Activated naive CD4-positive, alpha-beta T cell (primary cell): ENCODE data around the gene RASA1.
"Not testable (repeated sequence)": the region's sequence is repeated elsewhere in the genome, so short reads cannot be mapped to it uniquely, and the experiment has no call there.

Experiments used
- DNase-seq, 4 experiments: peaks; one replicate each; lab custom pipeline; 2025; lab: John Stamatoyannopoulos, UW

The RASA1 gene

DNA sequence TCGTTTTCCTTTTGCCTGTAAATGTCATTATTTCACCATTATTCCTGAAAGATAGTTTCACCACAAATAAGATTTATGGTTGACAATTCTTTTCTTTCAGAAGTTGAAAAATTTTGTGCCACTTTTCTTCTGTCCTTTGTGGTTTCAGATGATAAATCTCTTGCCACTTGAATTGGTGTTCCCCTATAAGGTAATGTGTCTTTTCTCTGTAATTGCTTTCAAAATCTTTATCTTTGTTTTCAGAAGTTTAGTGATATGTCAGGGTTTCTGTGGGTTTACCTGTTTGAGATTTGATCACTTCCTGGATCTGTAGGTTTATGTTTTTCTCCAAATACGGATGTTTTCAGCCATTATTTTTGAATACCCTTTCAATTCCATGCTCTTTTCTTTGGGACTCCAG is 14.6 kb downstream of the RASA1 start:
- DNase-seq = no peak

DNA sequence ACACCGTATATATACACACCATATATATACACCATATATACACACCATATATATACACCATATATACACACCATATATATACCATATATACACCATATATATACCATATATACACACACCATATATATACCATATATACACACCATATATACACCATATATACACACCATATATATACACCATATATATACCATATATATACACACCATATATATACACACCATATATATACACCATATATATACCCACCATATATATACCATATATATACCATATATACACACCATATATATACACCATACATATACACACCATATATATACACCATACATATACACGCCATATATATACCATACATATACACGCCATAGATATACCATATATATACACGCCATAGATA is 19.6 kb downstream of the RASA1 start:
- not testable (repeated sequence) for DNase-seq

DNA sequence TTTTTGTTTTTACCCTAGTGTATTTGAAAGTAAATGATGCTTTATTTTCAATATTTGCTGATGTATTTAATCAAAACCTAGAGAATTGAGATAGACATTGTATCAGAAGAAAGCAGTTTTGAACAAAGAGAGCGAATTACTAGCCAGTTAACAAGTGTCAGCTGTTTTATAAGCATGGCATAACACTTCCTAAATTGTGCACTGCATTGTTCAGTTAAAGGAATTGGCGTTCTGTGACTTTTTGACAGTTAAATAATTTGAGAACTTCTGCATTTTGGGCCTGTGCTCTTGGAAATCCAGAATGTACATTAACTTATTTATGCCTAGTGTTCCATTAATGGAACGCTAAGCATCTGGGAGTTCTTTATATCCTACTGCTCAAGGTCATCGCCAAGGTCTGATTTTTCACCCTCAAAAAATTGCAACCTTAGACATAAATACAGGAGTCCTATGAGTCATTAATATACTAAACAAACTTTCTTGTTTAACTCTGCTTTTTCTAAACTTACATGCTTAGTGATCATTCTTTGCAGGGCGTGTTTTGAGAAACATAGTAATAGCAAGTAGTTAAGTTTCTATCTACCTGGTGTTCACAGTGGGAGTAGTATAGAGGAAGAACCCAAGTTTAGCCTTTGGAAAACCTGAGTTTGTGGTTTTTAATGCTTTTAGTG is 31.1 kb downstream of the RASA1 start:
- no peak for DNase-seq

DNA sequence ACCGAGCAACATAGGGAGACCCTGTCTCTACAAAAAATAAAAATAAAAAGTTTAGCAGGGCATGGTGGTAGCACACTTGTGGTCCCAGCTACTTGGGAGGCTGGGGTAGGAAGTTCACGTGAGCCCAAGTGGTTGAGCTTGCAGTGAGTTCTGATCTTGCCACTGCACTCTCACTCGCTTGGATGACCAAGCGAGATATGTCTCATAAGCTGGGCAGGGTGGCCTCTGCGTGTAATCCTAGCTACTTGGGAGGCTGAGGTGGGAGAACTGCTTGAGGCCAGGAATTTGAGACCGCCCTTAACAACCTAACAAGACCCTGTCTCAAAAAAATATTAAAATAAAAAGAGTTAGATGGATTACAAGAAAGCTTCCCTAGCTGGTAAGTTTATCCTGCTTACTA is 32.5 kb downstream of the RASA1 start:
- DNase-seq = no peak

DNA sequence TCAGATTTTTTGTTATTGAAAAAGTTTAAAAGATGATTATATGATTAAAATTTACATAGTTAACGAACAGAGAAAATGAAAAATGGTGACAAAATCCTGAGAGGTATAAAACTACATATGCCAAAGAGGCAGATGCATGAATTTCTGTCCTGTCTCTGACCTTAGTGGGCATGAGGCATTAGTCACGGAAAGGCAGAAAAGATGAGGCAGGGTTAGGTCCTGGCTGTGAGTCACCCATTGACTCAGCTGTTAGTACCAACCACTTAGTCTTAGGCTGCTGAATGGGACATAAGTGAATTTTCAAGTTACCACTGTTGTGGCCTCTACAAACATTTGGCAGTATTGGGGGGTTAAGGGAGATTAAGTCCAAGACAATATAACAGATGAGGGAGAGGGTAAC is 33.1 kb downstream of the RASA1 start:
- DNase-seq = no peak

DNA sequence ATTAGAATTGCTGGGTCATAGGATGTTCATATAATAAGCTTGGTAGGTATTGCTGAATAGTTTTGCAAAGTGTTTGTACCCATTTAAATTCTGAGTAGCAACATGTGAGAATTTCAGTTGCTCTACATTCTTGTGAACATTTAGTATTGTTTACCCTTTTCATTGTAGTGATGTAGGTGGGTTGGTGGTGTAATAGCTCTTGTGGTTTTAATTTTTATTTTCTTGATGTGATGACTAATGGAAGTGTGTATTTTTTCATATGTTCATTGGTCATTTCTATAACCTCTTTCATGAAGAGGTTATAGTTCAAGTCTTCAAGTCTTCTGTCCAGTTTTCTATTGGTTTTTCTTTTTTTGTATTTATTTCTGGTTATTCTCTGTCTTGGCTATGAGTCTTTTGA is 34.4 kb downstream of the RASA1 start:
- DNase-seq = no peak

DNA sequence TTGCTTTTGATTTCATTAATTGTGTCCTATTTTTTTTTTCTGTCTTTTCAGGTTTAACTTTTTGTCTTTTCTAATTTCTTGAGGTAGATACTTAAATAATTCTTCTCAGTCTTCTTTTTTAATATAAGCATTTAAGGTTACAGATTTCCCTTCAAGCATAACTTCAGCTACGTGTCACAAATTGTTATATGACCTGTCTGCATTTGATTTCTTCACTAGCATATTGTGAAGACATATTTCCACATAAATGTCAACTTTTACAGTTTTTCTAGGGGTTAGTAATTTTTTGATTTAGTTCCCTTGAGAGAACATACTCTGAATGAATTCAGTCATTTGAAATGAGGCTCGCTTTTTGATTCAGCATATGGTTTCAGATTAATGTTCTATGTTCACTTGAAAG is 35.6 kb downstream of the RASA1 start:
- no peak for DNase-seq

DNA sequence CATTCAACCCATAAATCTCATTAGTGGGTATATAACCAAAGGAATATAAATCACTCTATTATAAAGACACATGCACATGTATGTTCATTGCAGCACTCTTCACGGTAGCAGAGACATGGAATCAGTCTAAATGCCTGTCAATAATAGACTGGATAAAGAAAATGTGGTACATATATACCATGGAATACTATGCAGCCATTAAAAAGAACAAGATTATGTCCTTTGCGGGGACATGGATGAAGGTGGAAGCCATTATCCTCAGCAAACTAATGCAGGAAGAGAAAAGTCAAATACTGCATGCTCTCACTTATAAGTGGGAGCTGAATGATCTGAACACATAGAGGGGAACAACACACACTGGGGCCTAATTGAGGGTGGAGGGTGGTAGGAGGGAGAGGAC is 38.4 kb downstream of the RASA1 start:
- not testable (repeated sequence) for DNase-seq

DNA sequence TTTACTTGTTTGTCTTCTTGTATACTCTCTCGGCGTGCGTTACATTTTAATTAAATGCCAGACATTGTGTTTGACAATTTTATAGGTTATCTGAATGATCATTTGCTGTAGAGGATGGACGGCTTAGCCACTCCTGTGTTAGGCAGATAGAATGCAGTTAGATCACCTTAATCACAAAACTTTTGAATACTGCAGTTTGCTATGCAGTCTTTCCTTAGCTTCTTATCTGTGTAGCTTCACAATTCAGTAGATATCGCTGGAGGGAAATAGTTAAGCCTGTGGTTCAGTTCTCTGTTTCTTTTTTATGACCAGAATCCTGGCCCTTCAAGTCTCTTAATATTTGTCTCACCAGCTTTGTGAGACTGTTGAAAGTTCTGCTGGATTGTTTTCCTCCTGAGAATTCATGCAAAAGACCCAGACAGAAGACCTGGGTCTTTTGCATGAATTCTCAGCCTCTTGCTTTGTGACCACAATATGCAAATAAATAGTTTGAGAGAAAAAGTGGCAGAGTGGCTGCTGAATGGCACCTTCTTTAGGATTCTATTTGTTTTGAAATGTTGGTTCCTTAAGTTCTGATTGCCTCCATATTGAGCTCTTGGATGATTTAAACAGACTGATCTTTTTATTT is 40.2 kb downstream of the RASA1 start:
- DNase-seq = no peak

DNA sequence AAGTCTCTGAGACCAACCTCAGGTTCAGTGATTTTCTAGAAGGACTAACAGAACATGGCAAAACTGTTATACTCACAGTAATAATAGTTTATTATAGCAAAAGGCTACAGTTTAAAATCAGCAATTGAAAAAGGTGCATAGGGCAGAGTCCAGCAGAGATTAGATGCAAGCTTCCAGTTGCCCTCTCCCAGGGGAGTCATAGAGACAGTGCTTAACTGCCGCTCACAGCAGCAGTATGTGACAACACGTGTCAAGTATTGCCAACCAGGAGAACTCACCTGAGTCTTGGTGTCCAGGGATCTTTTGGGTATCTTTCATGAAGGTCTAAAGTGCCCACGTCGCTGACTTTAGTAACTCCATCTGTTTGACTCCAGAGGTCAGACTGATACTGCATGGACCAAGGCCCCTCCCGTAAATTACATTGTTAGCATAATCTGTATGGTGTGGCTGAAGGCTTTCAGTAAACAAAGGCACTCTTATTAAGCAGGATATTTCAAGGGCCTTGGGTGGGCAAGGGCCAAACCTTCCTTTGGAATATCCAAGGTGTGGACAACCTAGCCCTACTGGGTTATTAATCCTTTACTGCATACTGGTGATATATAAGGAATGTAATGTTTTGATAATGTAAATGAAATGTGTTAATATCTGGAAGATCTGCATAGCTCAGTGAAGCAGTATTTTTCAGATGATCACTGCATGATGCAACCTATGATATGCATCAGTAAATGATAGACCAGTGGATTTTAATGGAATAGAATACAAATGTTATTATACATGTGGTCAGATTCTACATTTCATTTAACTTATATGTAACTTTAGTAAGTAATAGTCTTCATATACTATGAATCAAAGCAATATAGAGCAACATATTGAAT is 44.0 kb downstream of the RASA1 start:
- DNase-seq = no peak

DNA sequence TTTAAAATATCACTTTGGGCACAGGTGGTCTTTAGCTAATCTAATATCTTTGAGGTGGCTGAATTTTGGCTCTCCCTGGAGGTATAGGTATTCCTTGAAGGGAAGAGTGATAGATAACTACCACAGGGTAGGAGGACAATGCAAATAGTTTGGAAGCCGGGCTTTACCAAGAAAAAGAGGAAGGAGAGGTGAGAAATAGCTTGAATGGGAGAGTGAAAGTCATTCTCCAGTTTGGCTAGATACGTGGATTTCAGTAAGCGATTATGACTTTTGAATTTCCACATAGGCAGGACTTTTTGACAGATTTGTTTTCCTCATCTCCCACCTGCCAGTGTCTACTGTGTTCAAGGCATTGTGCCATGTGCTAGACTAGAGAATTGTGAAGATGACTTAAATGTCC is 45.5 kb downstream of the RASA1 start:
- DNase-seq = no peak

DNA sequence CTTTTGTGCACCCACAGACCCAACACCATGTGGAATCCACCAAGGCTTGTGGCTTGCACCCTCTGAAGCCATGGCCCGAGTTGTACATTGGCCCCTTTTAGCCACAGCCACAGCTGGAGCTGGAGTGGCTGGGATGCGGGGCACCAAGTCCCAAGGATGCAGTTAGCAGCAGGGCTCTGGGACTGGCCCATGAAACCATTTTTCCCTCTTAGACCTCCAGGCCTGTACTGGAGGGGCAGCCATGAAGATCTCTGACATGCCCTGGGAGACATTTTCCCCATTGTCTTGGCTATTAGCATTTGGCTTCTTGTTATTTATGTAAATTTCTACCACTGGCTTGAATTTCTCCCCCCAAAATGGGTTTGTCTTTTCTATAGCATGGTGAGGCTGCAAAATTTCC is 51.8 kb downstream of the RASA1 start:
- DNase-seq = no peak

DNA sequence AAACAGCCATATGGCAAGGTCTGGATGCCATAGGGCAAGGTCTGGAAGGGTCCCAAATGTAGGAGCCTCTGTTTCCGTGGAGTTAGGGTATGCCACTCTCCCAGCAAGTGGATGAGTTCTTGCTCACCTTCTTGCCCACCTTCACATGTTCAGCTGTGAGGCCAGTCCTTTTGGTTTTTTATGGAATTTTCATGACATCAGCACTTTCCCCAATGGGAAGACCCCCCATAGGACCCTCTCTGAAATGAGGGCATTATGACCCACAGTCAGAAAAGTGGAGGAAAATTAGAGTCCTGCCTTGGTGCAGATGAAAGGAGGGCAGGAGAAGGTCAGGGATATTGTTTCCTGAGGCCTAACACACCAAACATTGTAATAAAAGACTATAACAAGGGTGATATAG is 53.9 kb downstream of the RASA1 start:
- DNase-seq = no peak

DNA sequence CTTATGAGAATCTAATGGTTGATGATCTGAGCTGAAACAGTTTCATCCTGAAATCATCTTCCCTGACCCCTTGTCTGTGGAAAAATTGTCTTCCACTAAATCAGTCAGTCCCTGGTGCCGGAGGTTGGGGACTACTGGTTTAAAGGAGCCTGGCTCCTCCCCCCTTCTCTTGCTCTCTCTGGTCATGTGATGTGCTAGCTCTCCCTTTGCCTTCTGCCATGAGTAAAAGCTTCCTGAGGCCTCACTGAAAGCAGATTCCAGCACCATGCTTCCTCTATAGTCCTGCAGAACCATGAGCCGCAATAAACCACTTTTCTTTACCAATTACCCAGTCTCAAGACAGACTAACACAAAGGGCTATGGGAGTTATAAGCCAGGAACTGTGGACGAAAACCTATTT is 54.7 kb downstream of the RASA1 start:
- no peak for DNase-seq

DNA sequence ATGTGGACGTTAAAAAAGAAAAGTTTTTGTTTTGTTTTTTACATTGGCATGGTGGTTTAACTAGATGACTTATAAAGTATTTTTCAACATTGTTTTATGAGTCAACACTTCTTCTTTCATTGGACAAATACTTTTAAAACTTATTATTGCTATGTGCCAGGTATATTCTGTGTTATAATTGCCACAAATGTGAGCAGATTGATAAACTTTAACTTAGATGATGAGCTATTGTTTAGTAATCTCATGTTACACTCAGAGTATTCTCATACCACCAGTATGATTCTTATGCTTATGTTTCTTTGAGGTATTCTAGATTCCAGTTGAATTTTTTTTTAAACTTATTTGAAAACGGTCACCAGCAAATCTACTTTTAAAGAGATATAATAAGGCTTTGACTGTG is 60.3 kb downstream of the RASA1 start:
- no peak for DNase-seq

DNA sequence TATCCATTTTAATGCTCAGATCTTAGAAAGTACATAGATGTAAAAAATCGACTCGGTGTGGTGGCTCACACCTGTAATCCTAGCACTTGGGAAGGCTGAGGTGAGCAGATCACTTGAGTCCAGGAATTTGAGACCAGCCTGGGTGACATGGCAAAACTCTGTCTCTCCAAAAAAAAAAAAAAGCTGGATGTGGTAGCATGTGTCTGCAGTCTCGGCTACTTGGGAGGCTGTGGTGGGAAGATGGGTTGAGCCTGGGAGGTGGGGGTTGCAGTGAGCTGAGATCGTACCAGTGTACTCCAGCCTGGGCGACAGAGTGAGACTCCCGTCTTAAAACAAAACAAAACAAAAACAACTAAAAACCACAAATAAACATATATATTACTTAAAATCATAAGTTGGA is 61.4 kb downstream of the RASA1 start:
- no peak for DNase-seq

DNA sequence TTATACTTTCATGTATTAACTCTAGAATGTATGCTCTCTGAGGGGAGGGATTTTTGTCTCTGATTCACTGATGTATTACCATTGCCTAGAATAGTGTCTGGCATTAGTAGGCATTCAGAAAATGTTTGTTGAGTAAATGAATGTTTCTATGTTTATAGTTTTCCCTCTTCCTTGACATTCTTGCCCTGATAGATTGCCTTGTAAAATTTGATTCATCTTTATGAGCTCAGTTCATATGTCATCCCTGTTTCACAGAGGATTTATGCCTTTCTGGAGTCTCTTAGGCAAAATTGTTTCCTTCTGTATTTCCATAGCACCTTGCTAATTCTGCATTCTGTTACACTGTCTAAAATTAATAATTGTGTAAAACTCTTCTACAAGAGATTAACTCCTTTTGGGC is 72.3 kb downstream of the RASA1 start:
- DNase-seq = no peak

DNA sequence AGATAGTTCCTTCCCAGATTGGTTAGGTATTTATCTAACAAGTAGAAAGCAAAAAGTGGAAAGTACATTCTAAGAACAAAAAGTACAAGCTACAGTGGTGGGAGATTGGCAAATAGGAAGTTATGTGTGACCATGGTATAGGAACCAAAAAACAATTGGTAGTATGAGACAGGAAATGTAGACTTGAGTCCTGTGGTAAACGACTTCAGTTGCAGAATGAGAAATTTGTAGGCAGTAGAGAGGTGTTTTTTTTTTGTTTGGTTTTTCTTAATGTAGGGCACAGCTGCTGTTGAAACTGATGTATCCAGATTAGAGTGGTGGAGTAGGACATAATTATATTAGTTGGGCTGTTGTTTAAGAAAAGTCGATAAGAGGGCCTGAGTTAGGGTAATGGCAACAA is 73.0 kb downstream of the RASA1 start:
- no peak for DNase-seq

DNA sequence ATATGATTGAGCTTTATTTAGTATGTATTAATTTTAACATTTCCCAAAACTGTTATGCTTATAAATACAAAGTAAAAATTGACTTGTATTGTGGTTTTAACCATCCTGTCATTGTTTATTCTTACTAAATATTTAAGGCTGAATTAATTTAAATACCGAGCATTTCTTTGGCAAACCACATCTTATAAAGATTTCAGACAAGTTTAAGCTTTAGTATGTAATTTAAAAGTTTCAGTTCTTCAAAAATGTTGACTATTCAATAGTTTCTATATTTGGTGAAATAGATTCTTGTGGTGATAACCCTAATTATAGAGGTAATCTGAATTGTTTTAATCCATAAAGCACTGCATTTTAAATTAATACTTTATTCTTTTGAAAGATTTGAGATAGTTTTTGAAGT is 79.6 kb downstream of the RASA1 start:
- no peak for DNase-seq

DNA sequence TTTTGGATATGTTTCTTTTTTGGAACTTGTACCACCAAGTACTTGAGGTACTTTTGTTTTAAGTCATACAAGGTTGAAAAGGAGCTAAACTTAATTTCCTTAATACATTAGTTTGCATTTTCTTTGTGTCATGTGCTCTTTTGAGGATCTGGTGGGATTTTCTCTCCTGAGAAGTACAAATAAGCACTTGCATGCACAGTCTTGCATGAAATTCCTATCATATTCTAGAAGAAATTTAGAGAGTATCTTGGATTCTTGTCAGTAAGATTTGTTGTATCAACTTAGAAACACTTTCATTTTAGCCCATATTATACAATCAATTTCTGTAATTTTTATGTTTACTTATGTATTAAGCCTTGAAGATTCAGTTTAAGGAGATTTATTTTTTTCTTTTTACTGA is 80.2 kb downstream of the RASA1 start:
- no peak for DNase-seq

DNA sequence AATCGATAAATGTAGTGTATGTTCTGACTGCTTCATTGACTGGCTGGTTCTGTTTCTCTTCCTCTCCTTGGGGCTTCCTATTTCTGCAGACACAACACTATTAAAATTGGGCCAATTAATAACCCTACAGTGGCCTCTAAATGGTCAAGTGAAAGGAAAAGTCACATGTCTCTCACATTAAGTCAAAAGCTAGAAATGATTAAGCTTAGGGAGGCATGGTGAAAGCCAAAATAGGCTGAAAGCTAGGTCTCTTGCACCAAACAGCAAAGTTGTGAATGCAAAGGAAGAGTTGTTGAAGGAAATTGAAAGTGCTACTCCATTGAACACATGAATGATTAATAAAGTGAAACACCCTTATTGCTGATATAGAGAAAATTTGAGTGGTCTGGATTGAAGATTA is 86.8 kb downstream of the RASA1 start:
- no peak for DNase-seq

DNA sequence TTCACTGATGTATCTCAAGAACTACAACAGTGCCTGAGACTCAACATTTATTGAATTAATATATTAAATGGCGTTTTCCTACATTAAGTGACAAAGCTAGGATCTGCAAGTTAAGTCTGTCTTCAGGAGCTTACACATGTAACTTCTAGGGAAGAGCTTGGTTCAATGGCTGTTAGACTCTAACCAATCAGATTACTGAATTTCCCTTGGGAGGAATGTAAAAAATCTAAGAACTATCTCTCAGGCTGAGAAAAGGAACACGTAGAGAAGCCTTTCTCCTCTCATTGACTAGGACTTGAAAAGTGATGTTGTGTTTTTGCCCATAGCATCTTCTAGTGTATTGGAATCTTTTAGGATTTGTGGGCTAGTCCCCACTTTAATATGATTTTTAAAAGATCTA is 91.4 kb downstream of the RASA1 start:
- no peak for DNase-seq

DNA sequence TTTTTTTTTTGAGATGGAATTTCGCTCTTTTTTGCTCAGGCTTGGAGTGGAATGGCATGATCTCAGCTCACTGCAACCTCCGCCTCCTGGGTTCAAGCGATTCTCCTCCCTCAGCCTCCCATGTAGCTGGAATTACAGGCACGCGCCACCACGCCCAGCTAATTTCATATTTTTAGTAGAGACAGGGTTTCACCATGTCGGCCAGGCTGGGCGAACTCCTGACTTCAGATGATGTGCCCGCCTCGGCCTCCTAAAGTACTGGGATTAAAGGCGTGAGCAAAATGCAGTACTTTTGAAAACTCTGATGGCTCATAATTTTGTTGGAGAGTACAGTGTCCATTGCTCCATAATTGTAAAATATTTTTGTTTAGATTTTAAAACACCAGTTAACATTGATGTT is 92.4 kb downstream of the RASA1 start:
- no peak for DNase-seq
